ENCODE measurements around the gene ZBTB17. TPM values are rescaled to one million over a fixed set of nuclear protein-coding genes. Genes with fewer than 3 reads are reported as not detected.
"Not testable (repeated sequence)": the region's sequence is repeated elsewhere in the genome, so short reads cannot be mapped to it uniquely, and the experiment has no call there.

The ZBTB17 gene
- total RNA-seq, 1 donor from 2014 or later: 38.5 TPM

GRCh38 chr1:16006552-16007485 is 30.9 kb upstream of the ZBTB17 start:
- no peaks in the 10 kb centered on the region for H3K36me3 ChIP-seq
- no peak overlapping the region for H3K27ac ChIP-seq

GRCh38 chr1:16006010-16006409 is 30.1 kb upstream of the ZBTB17 start:
- Histone ChIP-seq H3K27me3 (no peaks in the 10 kb centered on the region), H3K4me1 (no peaks in the 10 kb centered on the region), H3K9me3 (no peaks in the 10 kb centered on the region), H3K36me3 (no peaks in the 10 kb centered on the region), H3K4me3 (no peak overlapping the region), H3K27ac (no peak overlapping the region)
- no peak for DNase-seq (ENCODE audit: extremely low spot score in 2 of 2)
- intact Hi-C loops (cut with DNase I): loop anchor here (2.0 to 10.0 kb wide), 2 partner anchors 25 to 49 kb away; no protein-coding TSS in a partner anchor
- TF ChIP-seq POLR2A (IDR thresholded peaks at IDR 0.05) (no peak), POLR2AphosphoS5 (IDR thresholded peaks at IDR 0.05; ENCODE audit: insufficient read depth in 1 of 2, low read depth in 1 of 2) (no peak), CTCF (IDR thresholded peaks at IDR 0.05) (no peak)

More at GRCh38 chr1:16006552-16007485, 30.9 kb upstream of the ZBTB17 start:
- Histone ChIP-seq H3K4me1 (no peaks in the 10 kb centered on the region), H3K27me3 (no peaks in the 10 kb centered on the region), H3K9me3 (no peaks in the 10 kb centered on the region), H3K4me3 (no peak overlapping the region)
- intact Hi-C loops (cut with DNase I): loop anchor here (2.0 to 10.0 kb wide), 2 partner anchors 24 to 48 kb away; no protein-coding TSS in a partner anchor
- TF ChIP-seq POLR2A (IDR thresholded peaks at IDR 0.05) (no peak), CTCF (IDR thresholded peaks at IDR 0.05) (no peak), POLR2AphosphoS5 (IDR thresholded peaks at IDR 0.05; ENCODE audit: insufficient read depth in 1 of 2, low read depth in 1 of 2) (no peak)
- DNase-seq (ENCODE audit: extremely low spot score in 2 of 2): no peak

GRCh38 chr1:16005597-16005996 is 29.7 kb upstream of the ZBTB17 start:
- no peak for DNase-seq (ENCODE audit: extremely low spot score in 2 of 2)
- Histone ChIP-seq H3K4me1 (no peaks in the 10 kb centered on the region), H3K9me3 (no peaks in the 10 kb centered on the region), H3K27ac (no peak overlapping the region), H3K4me3 (no peak overlapping the region), H3K36me3 (no peaks in the 10 kb centered on the region), H3K27me3 (no peaks in the 10 kb centered on the region)
- TF ChIP-seq POLR2A (IDR thresholded peaks at IDR 0.05) (no peak), POLR2AphosphoS5 (IDR thresholded peaks at IDR 0.05; ENCODE audit: insufficient read depth in 1 of 2, low read depth in 1 of 2) (no peak), CTCF (IDR thresholded peaks at IDR 0.05) (no peak)
- intact Hi-C loops (cut with DNase I): loop anchor here (10.0 kb wide), 1 partner anchor 49 kb away; no protein-coding TSS in a partner anchor

- not testable (repeated sequence) for H3K4me3 ChIP-seq; DNase-seq (ENCODE audit: extremely low spot score in 2 of 2); H3K36me3 ChIP-seq; H3K4me1 ChIP-seq; H3K27me3 ChIP-seq; H3K9me3 ChIP-seq; H3K27ac ChIP-seq
- intact Hi-C loops (cut with DNase I): loop anchor here (10.0 kb wide), 1 partner anchor 54 kb away; no protein-coding TSS in a partner anchor
Measured at GRCh38 chr1:16001274-16001673, 25.4 kb upstream of the ZBTB17 start.

- TF ChIP-seq CTCF (IDR thresholded peaks at IDR 0.05) (no peak), POLR2AphosphoS5 (IDR thresholded peaks at IDR 0.05; ENCODE audit: insufficient read depth in 1 of 2, low read depth in 1 of 2) (no peak)
- no peak for DNase-seq (ENCODE audit: extremely low spot score in 2 of 2)
- intact Hi-C loops (cut with DNase I): no loop called here
- Histone ChIP-seq H3K9me3 (no peaks in the 10 kb centered on the region), H3K4me3 (no peak overlapping the region), H3K27ac (no peak overlapping the region), H3K36me3 (no peaks in the 10 kb centered on the region), H3K4me1 (no peaks in the 10 kb centered on the region), H3K27me3 (no peaks in the 10 kb centered on the region)
Measured at GRCh38 chr1:15998929-15999328, 23.0 kb upstream of the ZBTB17 start.
